C4-2B (cell line): Measurements from ENCODE around the gene SCD.

Experiments used
- CTCF ChIP-seq: fragments of 450-650 bp; conservative IDR thresholded peaks from 2 replicates; pipeline ENCODE4 v1.5.1; 2017; ENCODE audit warnings: mild to moderate bottlenecking
- ZFX ChIP-seq: fragments of 450-650 bp; IDR thresholded peaks from 2 replicates; pipeline ENCODE4 v1.6.1; 2017

GRCh38 chr10:100327718-100328009 is 19.4 kb upstream of the SCD start:
- no peak for TF ChIP-seq CTCF
- no peak for TF ChIP-seq ZFX
